Measurements from ENCODE around the gene SLC6A8. TPM values are rescaled to one million over a fixed set of nuclear protein-coding genes. Genes with fewer than 3 reads are reported as not detected.

Gene SLC6A8
- total RNA-seq, 3 donors from 2014 or later: 214 to 313 (median 251) TPM

- DNase-seq: no peak
- H3K4me1 ChIP-seq (ENCODE audit: low read depth): no peaks in the 10 kb centered on the region
- H3K4me3 ChIP-seq: no peak overlapping the region
- no peaks in the 10 kb centered on the region for H3K36me3 ChIP-seq (ENCODE audit: low read depth)
- no peaks in the 10 kb centered on the region for H3K9me3 ChIP-seq
- TF ChIP-seq, protein P1, sequence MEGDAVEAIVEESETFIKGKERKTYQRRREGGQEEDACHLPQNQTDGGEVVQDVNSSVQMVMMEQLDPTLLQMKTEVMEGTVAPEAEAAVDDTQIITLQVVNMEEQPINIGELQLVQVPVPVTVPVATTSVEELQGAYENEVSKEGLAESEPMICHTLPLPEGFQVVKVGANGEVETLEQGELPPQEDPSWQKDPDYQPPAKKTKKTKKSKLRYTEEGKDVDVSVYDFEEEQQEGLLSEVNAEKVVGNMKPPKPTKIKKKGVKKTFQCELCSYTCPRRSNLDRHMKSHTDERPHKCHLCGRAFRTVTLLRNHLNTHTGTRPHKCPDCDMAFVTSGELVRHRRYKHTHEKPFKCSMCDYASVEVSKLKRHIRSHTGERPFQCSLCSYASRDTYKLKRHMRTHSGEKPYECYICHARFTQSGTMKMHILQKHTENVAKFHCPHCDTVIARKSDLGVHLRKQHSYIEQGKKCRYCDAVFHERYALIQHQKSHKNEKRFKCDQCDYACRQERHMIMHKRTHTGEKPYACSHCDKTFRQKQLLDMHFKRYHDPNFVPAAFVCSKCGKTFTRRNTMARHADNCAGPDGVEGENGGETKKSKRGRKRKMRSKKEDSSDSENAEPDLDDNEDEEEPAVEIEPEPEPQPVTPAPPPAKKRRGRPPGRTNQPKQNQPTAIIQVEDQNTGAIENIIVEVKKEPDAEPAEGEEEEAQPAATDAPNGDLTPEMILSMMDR (IDR thresholded peaks at IDR 0.05): no peak
- intact Hi-C loops (cut with DNase I, micrococcal nuclease): no loop called here
- no peak for ATAC-seq
Measured at GRCh38 chrX:153650959-153651358, 36.8 kb upstream of the SLC6A8 start.

- no peaks in the 10 kb centered on the region for H3K36me3 ChIP-seq (ENCODE audit: low read depth)
Measured at GRCh38 chrX:153651540-153652079, 36.1 kb upstream of the SLC6A8 start.

GRCh38 chrX:153653556-153653955 is 34.2 kb upstream of the SLC6A8 start:
- ATAC-seq: no peak
- DNase-seq: no peak
- Histone ChIP-seq H3K4me1 (ENCODE audit: low read depth) (no peaks in the 10 kb centered on the region), H3K4me3 (no peak overlapping the region), H3K9me3 (no peaks in the 10 kb centered on the region), H3K36me3 (ENCODE audit: low read depth) (no peaks in the 10 kb centered on the region)
- TF ChIP-seq, protein P1 (IDR thresholded peaks at IDR 0.05): no peak
- intact Hi-C loops (cut with DNase I, micrococcal nuclease): no loop called here

More at GRCh38 chrX:153651540-153652079, 36.1 kb upstream of the SLC6A8 start:
- ATAC-seq: peak; percentile 45
- no peak overlapping the region for H3K4me3 ChIP-seq
- H3K4me1 ChIP-seq (ENCODE audit: low read depth): no peaks in the 10 kb centered on the region
- H3K9me3 ChIP-seq: no peaks in the 10 kb centered on the region
- intact Hi-C loops (cut with DNase I, micrococcal nuclease): no loop called here
- no peak for DNase-seq
- TF ChIP-seq, protein P1 (IDR thresholded peaks at IDR 0.05): no peak

DNA sequence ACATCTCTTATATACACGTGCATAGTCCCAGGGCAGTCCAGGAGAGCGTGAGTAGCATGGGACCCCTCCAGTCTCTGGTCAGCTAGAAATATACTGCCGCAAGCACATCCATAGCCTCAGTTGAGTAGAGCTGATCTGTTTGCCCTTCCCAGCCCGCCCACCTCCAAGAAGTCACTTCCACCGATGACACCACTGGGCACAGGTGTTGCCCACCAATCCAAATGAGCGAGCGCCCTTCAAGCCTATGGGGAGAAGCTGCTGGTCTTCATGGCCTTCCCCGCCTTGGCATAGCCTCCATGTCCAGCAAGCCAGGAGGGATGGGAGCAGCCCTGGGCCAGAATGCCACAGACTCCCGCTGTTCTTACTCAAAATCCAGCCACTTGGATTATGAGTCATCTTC is 30.6 kb upstream of the SLC6A8 start:
- no peaks in the 10 kb centered on the region for H3K9me3 ChIP-seq
- no peaks in the 10 kb centered on the region for H3K36me3 ChIP-seq (ENCODE audit: low read depth)
- TF ChIP-seq, protein P1 (IDR thresholded peaks at IDR 0.05): no peak
- DNase-seq (no peak), ATAC-seq (no peak)
- no peaks in the 10 kb centered on the region for H3K4me1 ChIP-seq (ENCODE audit: low read depth)
- intact Hi-C loops (cut with DNase I, micrococcal nuclease): no loop called here
- H3K4me3 ChIP-seq: no peak overlapping the region

GRCh38 chrX:153659268-153659667 is 28.5 kb upstream of the SLC6A8 start:
- DNase-seq (no peak), ATAC-seq (no peak)
- H3K4me3 ChIP-seq: no peak overlapping the region
- no peaks in the 10 kb centered on the region for H3K36me3 ChIP-seq (ENCODE audit: low read depth)
- TF ChIP-seq, protein P1 (IDR thresholded peaks at IDR 0.05): no peak
- intact Hi-C loops (cut with DNase I, micrococcal nuclease): no loop called here
- H3K4me1 ChIP-seq (ENCODE audit: low read depth): no peaks in the 10 kb centered on the region
- H3K9me3 ChIP-seq: no peaks in the 10 kb centered on the region

GRCh38 chrX:153662266-153662665 is 25.5 kb upstream of the SLC6A8 start:
- H3K36me3 ChIP-seq (ENCODE audit: low read depth): no peaks in the 10 kb centered on the region
- intact Hi-C loops (cut with DNase I, micrococcal nuclease): loop anchor here in 1 of 2 donors (10.0 kb wide), 1 partner anchor 107 kb away; no protein-coding TSS in a partner anchor
- H3K4me3 ChIP-seq: no peak overlapping the region
- H3K9me3 ChIP-seq: no peaks in the 10 kb centered on the region
- TF ChIP-seq, protein P1 (IDR thresholded peaks at IDR 0.05): no peak
- peak; percentile 42 for ATAC-seq
- H3K4me1 ChIP-seq (ENCODE audit: low read depth): no peaks in the 10 kb centered on the region
- peak; percentile 56 to 82 (median 77) for DNase-seq

Data from mucosa of descending colon (tissue), 3 donors.